Mesenchymal stem cell (in vitro differentiated cells and primary cell): ENCODE data around the gene TBC1D14.
"Not testable (repeated sequence)": the region's sequence is repeated elsewhere in the genome, so short reads cannot be mapped to it uniquely, and the experiment has no call there.

Experiments
- DNase-seq: peaks from one replicate; pipeline ENCODE4 v3.0.0-alpha.2; 2013
- H2AFZ ChIP-seq: one replicate; pipeline ENCODE4 v1.6.1; 2013; ENCODE audit warnings: low read depth, mild to moderate bottlenecking, control low read depth, inconsistent platforms, low read length, moderate library complexity
- H2AK5ac ChIP-seq: 2 replicates; pipeline ENCODE4 v1.6.1; 2013; ENCODE audit warnings: low read length, moderate library complexity, mild to moderate bottlenecking, inconsistent platforms; ENCODE audit not compliant: severe bottlenecking
- H2BK120ac ChIP-seq: one replicate; pipeline ENCODE4 v1.6.1; 2013; ENCODE audit warnings: low read depth, mild to moderate bottlenecking, inconsistent platforms, low read length, moderate library complexity
- H2BK12ac ChIP-seq, 2 experiments: one replicate each; pipeline ENCODE4 v1.6.1; 2013; ENCODE audit warnings: inconsistent platforms in 2 of 2, low read length in 2 of 2, mild to moderate bottlenecking in 2 of 2, moderate library complexity in 2 of 2, control low read depth in 1 of 2
- H2BK15ac ChIP-seq: one replicate; pipeline ENCODE4 v1.6.1; 2013; ENCODE audit warnings: mild to moderate bottlenecking, low read depth, inconsistent platforms; ENCODE audit not compliant: poor library complexity, severe bottlenecking
- H2BK5ac ChIP-seq: 2 replicates; pipeline ENCODE4 v1.6.1; 2013; ENCODE audit warnings: low read depth, mild to moderate bottlenecking, low read length, control low read depth, inconsistent platforms; ENCODE audit not compliant: poor library complexity, severe bottlenecking
- H3K14ac ChIP-seq, 2 experiments: one replicate each; pipeline ENCODE4 v1.6.1; 2013; ENCODE audit warnings: inconsistent platforms in 2 of 2, low read length in 2 of 2, control low read depth in 1 of 2, mild to moderate bottlenecking in 1 of 2, moderate library complexity in 1 of 2
- H3K18ac ChIP-seq, 2 experiments: one replicate each; pipeline ENCODE4 v1.6.1; 2013; ENCODE audit warnings: inconsistent platforms in 2 of 2, low read length in 2 of 2, control low read depth in 1 of 2, low read depth in 1 of 2, mild to moderate bottlenecking in 1 of 2
- H3K23ac ChIP-seq, 2 experiments: one replicate each; pipeline ENCODE4 v1.6.1; 2013; ENCODE audit warnings: inconsistent platforms in 2 of 2, low read length in 2 of 2, mild to moderate bottlenecking in 2 of 2, moderate library complexity in 2 of 2, control low read depth in 1 of 2
- H3K27ac ChIP-seq: 2 replicates; pipeline ENCODE4 v1.5.1; 2013; ENCODE audit warnings: mild to moderate bottlenecking, moderate library complexity, low read length, control low read depth, inconsistent platforms; ENCODE audit not compliant: poor library complexity, severe bottlenecking
- H3K27me3 ChIP-seq, 2 experiments: 2 replicates each; pipeline versions ENCODE4 v1.6.1 to v1.7.0; 2013; ENCODE audit warnings: low read length in 2 of 2, mild to moderate bottlenecking in 2 of 2, moderate library complexity in 2 of 2, control low read depth in 1 of 2, inconsistent platforms in 1 of 2; ENCODE audit not compliant: control insufficient read depth in 1 of 2, insufficient read depth in 1 of 2
- H3K36me3 ChIP-seq, 2 experiments: 2 replicates each; pipeline versions ENCODE4 v1.6.1 to v1.7.0; 2013; ENCODE audit warnings: low read length in 2 of 2, control low read depth in 1 of 2, inconsistent platforms in 1 of 2, low read depth in 1 of 2, mild to moderate bottlenecking in 1 of 2; ENCODE audit not compliant: insufficient read depth in 2 of 2, control insufficient read depth in 1 of 2
- H3K4ac ChIP-seq, 2 experiments: one replicate each; pipeline ENCODE4 v1.6.1; 2013; ENCODE audit warnings: inconsistent platforms in 2 of 2, low read length in 2 of 2, mild to moderate bottlenecking in 2 of 2, moderate library complexity in 2 of 2, control low read depth in 1 of 2, low read depth in 1 of 2
- H3K4me1 ChIP-seq: 2 replicates; pipeline ENCODE4 v1.6.1; 2013; ENCODE audit warnings: low read depth, low read length, control low read depth; ENCODE audit not compliant: control insufficient read depth, insufficient read depth
- H3K4me2 ChIP-seq: 2 replicates; pipeline ENCODE4 v1.6.1; 2013; ENCODE audit warnings: low read length, mild to moderate bottlenecking, inconsistent platforms; ENCODE audit not compliant: poor library complexity, severe bottlenecking
- H3K4me3 ChIP-seq, 2 experiments: 2 replicates each; pipeline versions ENCODE4 v1.5.1 to v1.7.0; 2013; ENCODE audit warnings: low read length in 2 of 2, mild to moderate bottlenecking in 2 of 2, control low read depth in 1 of 2, low read depth in 1 of 2; ENCODE audit not compliant: insufficient read depth in 1 of 2
- H3K79me1 ChIP-seq: replicated peaks from 2 replicates; pipeline ENCODE4 v1.6.1; 2013; ENCODE audit warnings: mild to moderate bottlenecking, control low read depth, low read length, inconsistent platforms; ENCODE audit not compliant: poor library complexity, severe bottlenecking
- H3K9ac ChIP-seq: 2 replicates; pipeline ENCODE4 v1.7.0; 2013; ENCODE audit warnings: mild to moderate bottlenecking, low read length, moderate library complexity
- H3K9me3 ChIP-seq: 2 replicates; pipeline ENCODE4 v1.7.0; 2013; ENCODE audit warnings: mild to moderate bottlenecking, low read length; ENCODE audit not compliant: control insufficient read depth
- H4K8ac ChIP-seq: one replicate; pipeline ENCODE4 v1.6.1; 2013; ENCODE audit warnings: inconsistent platforms, mild to moderate bottlenecking, low read length, moderate library complexity
- H4K91ac ChIP-seq: one replicate; pipeline ENCODE4 v1.6.1; 2013; ENCODE audit warnings: mild to moderate bottlenecking, low read length, inconsistent platforms
- WGBS: methylation state at CpG from one replicate; pipeline ENCODE4 v1.1.7; 2013; ENCODE audit warnings: mixed read lengths; 5-methylcytosine and 5-hydroxymethylcytosine counted together

Gene TBC1D14

DNA sequence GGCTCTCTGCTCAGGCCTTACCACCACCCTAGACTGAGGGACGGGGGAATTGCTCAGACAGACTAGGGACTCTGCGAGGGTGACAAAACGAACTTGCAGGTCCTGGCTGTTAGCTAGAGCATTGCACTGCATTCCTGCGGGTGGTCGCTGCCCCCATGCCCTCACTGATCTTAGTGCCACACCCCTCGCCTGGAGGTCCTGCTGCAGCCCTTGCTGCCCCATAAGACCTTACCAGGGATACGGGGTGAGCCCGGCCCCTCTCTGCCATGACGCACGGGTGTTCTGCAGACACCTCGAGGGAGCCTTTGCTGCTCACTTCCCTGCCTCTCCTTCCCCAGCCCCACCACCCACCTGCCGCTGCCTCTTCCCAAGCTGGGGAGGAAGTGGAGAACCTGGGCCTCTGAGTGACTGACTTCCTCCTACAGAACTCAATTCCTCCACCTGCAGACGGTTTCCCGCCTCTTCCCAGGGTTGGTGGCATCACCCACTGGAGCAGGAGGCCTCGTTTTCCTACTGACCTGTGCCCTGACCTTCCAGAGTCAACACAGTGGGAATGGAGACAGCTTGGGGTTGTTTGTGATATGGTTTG lies 19.8 kb upstream of the TBC1D14 start:
- H3K18ac ChIP-seq: peak overlapping the region; percentile 41 to 69
- no peak overlapping the region for H4K8ac ChIP-seq
- peaks cover 1% of the 10 kb centered on the region for H3K79me1 ChIP-seq
- H2AK5ac ChIP-seq: no peak overlapping the region
- H3K27ac ChIP-seq: no peak overlapping the region
- H3K23ac ChIP-seq: no peak overlapping the region
- no peak overlapping the region for H3K14ac ChIP-seq
- DNase-seq: no peak
- H2BK12ac ChIP-seq: peak overlapping the region; percentile 50 to 59
- peaks cover 51% of the 10 kb centered on the region for H3K4me1 ChIP-seq
- no peak overlapping the region for H2AFZ ChIP-seq
- H3K4me2 ChIP-seq: no peak overlapping the region
- H3K9ac ChIP-seq: no peak overlapping the region
- H3K9me3 ChIP-seq: no peaks in the 10 kb centered on the region
- no peaks in the 10 kb centered on the region for H3K27me3 ChIP-seq
- H3K4me3 ChIP-seq: no peak overlapping the region
- no peak overlapping the region for H2BK5ac ChIP-seq
- H2BK15ac ChIP-seq: peak overlapping the region; percentile 82
- peak overlapping the region; percentile 19 for H4K91ac ChIP-seq
- 98% methylated on average over 15 of the region's 15 CpGs for WGBS
- H3K4ac ChIP-seq: peak overlapping the region; percentile 10 to 12
- H2BK120ac ChIP-seq: peak overlapping the region; percentile 69
- H3K36me3 ChIP-seq: peaks cover 0 to 16% of the 10 kb centered on the region in 2 experiments

DNA sequence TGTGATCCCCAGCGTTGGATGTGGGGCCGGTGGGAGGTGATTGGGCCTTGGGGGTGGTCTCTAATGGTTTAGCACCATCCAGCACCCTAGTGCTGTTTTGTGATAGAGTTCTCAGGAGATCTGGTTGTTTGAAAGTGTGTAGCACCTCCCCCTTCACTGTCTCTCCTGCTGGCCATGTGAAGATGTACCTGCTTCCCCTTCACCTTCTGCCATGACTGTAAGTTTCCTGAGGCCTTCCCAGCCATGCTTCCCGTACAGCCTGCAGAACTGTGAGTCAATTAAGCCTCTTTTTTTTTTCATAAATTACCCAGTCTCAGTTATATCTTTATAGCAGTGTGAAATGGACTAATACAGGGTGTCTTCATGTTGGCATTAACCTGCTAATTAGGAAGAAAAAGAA lies 19.3 kb upstream of the TBC1D14 start:
- Histone ChIP-seq H3K4me1 (peaks cover 51% of the 10 kb centered on the region), H3K79me1 (no peaks in the 10 kb centered on the region), H3K27ac (no peak overlapping the region), H2AK5ac (no peak overlapping the region), H3K18ac (no peak overlapping the region), H3K4me3 (no peak overlapping the region), H3K23ac (no peak overlapping the region), H2BK5ac (no peak overlapping the region), H2AFZ (no peak overlapping the region), H2BK120ac (no peak overlapping the region), H3K9ac (no peak overlapping the region), H3K9me3 (no peaks in the 10 kb centered on the region), H3K27me3 (no peaks in the 10 kb centered on the region), H4K8ac (no peak overlapping the region), H3K36me3 (peaks cover 0 to 16% of the 10 kb centered on the region in 2 experiments), H4K91ac (no peak overlapping the region), H2BK15ac (peak overlapping the region; percentile 38), H3K4ac (no peak overlapping the region), H2BK12ac (peak overlapping the region in 1 of 2 experiments; percentile 50), H3K4me2 (no peak overlapping the region), H3K14ac (no peak overlapping the region)
- WGBS: 100% methylated on average over 2 of the region's 3 CpGs
- DNase-seq: no peak

DNA sequence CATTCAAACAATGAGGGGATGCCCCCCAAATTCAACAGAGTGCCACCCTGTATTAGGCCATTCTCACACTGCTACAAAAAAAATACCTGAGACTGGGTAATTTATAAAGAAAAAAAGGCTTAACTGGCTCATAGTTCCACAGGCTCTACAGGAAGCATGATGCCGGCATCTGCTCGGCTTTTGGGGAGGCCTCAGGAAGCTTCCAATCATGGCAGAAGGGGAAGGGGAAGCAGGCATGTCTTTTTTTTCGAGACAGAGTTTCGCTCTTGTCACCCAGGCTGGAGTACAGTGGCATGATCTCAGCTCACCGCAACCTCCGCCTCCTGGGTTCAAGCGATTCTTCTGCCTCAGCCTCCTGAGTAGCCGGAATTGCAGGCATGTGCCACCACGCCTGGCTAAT lies 18.7 kb upstream of the TBC1D14 start:
- H3K4me2 ChIP-seq, H2BK15ac ChIP-seq, H2AFZ ChIP-seq, H2BK5ac ChIP-seq, H2BK120ac ChIP-seq, H3K4ac ChIP-seq, H3K9me3 ChIP-seq, H3K18ac ChIP-seq, H3K4me3 ChIP-seq, H2AK5ac ChIP-seq, H4K91ac ChIP-seq, H3K27ac ChIP-seq, H3K27me3 ChIP-seq, DNase-seq, H3K9ac ChIP-seq, H4K8ac ChIP-seq, H3K23ac ChIP-seq, H3K79me1 ChIP-seq, H3K14ac ChIP-seq: not testable (repeated sequence)
- H3K36me3 ChIP-seq: peaks cover 0 to 16% of the 10 kb centered on the region in 2 experiments
- H2BK12ac ChIP-seq: peak overlapping the region in 1 of 2 experiments; percentile 17
- 98% methylated on average over 9 of the region's 9 CpGs for WGBS
- peaks cover 46% of the 10 kb centered on the region for H3K4me1 ChIP-seq

DNA sequence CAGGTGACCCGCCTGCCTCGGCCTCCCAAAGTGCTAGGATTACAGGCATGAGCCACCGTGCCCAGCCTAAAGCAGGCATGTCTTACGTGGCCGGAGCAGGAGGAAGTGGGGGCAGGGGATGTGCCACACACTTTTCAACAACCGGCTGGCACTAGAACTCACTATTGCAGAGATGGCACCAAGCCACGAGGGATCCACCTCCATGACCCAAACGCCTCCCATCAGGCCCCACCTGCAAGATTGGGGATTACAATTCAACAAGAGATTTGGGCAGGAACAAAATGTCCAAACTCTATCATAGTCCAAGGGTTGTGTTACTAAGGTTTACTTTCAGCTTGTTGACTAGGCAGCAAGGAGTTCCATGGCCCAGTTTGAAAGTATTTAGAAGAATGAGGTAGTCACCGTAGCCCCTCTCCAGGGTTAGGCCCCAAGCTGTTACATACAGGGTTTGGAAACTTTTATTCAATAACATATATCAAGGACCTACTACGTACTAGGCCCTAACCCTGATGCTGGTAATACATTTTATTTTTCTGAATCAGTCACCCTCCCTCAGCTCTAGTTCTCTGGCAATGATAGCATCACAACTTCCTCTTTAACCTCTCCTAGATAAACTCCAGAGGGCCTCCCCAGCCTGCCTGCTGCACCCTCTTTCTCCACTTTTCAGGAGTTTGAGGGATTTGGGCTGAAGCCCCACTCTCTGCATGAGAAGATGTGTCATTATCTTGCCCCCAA lies 18.0 kb upstream of the TBC1D14 start:
- Histone ChIP-seq H2BK15ac (peak overlapping the region; percentile 29), H2BK12ac (peak overlapping the region; percentile 93 to 95), H3K4me2 (no peak overlapping the region), H3K9me3 (no peaks in the 10 kb centered on the region), H4K8ac (peak overlapping the region; percentile 14), H3K14ac (peak overlapping the region in 1 of 2 experiments; percentile 79), H3K27ac (peak overlapping the region; percentile 57), H2BK120ac (peak overlapping the region; percentile 93), H3K9ac (peak overlapping the region; percentile 60), H2AFZ (peak overlapping the region; percentile 19), H3K18ac (peak overlapping the region; percentile 91 to 93), H3K79me1 (no peaks in the 10 kb centered on the region), H3K27me3 (no peaks in the 10 kb centered on the region), H2AK5ac (peak overlapping the region; percentile 55), H3K4me1 (peaks cover 40% of the 10 kb centered on the region), H3K23ac (no peak overlapping the region), H4K91ac (peak overlapping the region; percentile 71), H3K36me3 (peaks cover 0 to 16% of the 10 kb centered on the region in 2 experiments), H2BK5ac (no peak overlapping the region), H3K4me3 (peak overlapping the region in 1 of 2 experiments; percentile 61), H3K4ac (peak overlapping the region; percentile 62 to 97)
- DNase-seq: peak; percentile 77
- 78% methylated on average over 10 of the region's 10 CpGs for WGBS
